NCI-H524 treated with DMSO at 0.1 percent for 48 hours (cell line): ENCODE data around the gene BARHL1.

Experiments used
- DNase-seq: peaks from one replicate; lab custom pipeline; 2025; lab: John Stamatoyannopoulos, UW

Gene BARHL1

GRCh38 chr9:132616725-132617124 lies 34.3 kb downstream of the BARHL1 start:
- no peak for DNase-seq

GRCh38 chr9:132622159-132622558 lies 39.8 kb downstream of the BARHL1 start:
- DNase-seq: peak; percentile 94

DNA sequence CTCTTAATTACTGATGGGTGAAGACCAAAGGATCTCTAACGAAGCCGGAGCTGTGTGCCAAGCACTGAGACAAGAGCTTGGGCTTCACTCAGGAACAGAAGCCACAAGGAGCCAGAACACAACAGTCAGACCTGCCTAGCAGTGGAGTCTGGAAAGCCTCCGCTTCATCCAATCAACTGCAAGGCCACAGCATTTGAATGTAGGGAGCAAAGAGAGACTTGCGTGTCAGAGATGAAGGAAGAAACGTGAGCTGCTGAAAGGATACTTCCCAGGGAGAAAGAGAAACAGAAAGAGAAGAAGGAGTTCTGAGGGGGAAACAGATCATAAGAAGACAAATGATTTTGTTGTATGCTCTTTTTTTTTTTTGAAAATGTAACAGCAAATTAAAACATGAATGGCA lies 43.9 kb downstream of the BARHL1 start:
- no peak for DNase-seq

- no peak for DNase-seq
Measured at GRCh38 chr9:132627106-132627505, 44.7 kb downstream of the BARHL1 start.

- DNase-seq: no peak
Measured at GRCh38 chr9:132627594-132627993, 45.2 kb downstream of the BARHL1 start.

DNA sequence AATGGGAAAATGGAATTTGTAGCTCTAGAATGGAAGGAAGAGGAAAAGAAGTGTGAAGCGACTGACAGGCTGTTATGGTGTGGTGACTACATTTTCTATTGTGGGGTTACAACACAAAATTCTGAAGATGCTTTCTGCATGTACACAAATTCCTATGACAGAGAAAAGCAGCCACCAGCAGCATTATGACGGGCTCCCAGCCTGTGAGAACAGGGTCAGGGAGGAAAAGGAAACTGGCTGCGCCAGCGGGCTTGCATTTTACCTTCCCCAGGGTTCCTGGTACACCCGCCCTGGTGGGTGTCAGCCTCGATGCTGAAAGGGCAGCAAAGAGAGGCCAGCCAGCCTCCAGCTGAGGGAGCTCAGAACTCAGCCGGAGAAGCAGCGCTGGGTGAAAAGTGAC lies 46.3 kb downstream of the BARHL1 start:
- no peak for DNase-seq

DNA sequence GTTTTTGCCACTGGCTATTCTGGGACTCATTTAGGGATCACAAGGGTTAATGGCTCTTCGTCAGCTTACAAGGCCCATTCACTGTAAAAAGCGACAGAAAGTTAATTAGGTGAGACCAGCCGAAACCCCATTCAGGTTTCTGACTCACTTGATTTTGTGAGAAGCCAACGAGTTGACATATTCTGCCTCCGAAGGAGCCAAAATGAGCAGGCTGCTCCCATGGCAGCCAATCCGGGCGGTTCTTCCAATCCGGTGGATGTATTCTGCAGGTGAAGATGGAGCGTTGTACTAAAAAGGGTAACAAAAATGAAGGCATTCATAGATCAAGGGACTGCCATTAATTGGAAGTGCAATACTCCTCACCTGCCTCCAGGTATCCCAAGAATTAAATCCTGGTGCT lies 47.7 kb downstream of the BARHL1 start:
- DNase-seq: no peak

GRCh38 chr9:132630811-132631210 lies 48.4 kb downstream of the BARHL1 start:
- no peak for DNase-seq

- DNase-seq: no peak
Measured at GRCh38 chr9:132631280-132631679, 48.9 kb downstream of the BARHL1 start.

GRCh38 chr9:132631685-132632084 lies 49.3 kb downstream of the BARHL1 start:
- no peak for DNase-seq

GRCh38 chr9:132632413-132633129 lies 50.2 kb downstream of the BARHL1 start:
- DNase-seq: no peak

GRCh38 chr9:132634327-132634726 lies 51.9 kb downstream of the BARHL1 start:
- DNase-seq: no peak

DNA sequence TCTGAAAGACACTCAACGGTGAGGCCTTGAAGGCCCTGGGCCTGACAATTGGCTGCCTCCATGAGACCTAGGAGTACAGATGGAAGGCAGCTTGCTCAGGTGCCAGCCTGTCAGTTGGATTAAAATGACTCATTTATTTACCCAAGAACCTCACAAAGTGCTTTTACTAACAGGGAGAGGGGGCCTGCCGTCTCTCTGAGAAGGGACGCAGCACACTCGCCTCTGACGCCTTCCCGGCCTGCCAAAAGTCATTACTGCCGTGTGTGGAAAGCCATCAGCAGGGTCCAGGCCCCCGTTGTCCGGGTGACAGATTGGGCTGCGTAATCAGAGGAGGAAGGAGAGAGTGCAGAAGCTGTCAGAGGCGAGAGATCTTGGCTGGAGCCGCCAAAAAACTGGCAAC lies 54.9 kb downstream of the BARHL1 start:
- peak; percentile 70 for DNase-seq

- DNase-seq: no peak
Measured at GRCh38 chr9:132637801-132638200, 55.4 kb downstream of the BARHL1 start.

DNA sequence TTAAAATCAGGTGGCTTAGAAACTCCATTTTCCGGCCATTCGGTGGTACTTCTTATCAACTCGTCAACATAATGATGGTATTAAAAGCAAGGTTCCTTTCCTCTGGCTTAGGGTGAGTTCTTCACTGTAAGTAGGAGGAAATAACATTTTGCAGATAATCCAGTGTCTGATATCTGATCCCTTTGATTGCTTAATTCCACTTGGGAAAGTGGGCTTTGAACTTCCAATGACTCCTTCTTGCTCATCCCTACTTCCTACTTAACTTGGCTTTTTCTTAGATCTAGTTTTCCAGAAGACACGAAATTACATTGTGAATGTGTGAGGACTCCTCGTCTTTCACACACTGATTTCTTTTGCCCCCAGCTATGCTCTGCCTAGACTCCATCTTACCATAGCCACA lies 55.8 kb downstream of the BARHL1 start:
- DNase-seq: peak; percentile 47

- DNase-seq: no peak
Measured at GRCh38 chr9:132639322-132639721, 56.9 kb downstream of the BARHL1 start.
